ENCODE results near the gene USP48.

DNA sequence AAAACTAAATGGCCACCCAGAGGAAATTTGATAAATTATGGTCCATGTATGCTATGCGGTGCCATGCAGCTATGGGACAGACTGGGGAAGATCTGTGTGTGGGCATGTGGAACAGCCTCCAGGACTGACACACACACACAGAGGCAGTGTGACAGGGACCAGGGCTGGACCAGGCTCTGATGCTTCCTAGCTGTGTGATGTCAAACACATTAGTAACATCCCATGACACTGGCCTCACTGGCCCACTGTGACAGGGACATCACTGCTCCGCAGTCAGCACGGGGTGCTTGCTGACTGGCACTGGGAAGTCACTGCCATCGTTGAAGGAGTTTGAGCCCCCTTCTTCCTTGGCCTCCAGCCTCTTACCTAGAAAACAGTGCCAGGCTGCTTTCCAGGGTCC lies 127.7 kb downstream of the USP48 start:
- no peak for TF ChIP-seq CTCF (IDR thresholded peaks at IDR 0.05)
- no peak for TF ChIP-seq POLR2A (IDR thresholded peaks at IDR 0.05)
- TF ChIP-seq POLR2AphosphoS5 (IDR thresholded peaks at IDR 0.05; ENCODE audit: insufficient read depth in 1 of 2, low read depth in 1 of 2): no peak

Data from vagina (tissue), 2 donors.